Measurements from ENCODE around the gene KATNAL1. TPM values are rescaled to one million over a fixed set of nuclear protein-coding genes. Genes with fewer than 3 reads are reported as not detected.

The KATNAL1 gene
- total and polyA plus RNA-seq, 2 experiments from 2014 or later, result 2.1 to 9.8 TPM

DNA sequence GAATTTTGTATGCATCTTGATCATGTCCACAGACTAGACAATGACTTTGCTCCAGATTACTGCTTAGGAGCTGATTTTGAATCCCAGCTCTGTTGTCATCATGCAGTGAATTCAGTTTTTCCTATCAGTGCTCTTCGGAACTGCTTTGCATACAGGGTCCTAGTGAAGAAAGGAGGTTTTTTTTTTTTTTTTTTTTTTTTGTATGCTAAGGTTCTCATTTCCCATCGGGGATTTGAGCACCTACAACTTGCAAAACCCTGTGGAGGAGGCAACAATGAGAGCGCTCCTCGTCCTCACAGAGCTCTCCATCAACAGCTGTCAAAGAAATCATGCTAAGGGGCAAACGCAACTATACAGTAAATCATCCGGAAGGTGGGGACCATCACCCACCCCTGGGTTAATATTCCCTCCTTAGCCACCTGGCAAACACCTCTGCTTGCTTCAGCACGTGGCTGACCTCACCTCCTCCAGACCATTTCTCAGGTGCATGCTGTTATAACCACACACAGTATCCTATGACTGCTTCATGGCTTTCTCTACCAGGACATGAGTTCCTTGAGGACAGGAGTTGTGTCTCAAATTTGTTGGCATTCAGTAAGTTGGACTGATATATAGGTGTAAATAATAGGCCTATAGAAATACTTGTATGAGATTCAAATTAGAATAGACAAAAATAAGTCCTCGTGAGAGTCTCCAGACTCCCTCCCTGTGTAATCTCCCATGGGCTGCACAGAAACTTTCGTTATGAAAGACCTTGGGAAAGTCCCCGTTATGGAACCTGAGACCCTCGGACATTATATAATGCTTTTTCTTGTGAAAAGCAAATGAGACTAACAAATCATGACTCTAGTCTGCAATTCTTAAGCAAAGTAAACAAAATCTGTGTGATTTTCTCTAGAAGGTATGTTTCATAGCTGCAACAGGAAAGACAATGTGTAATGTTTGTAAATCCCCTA lies 113.8 kb downstream of the KATNAL1 start:
- H3K4me3 ChIP-seq, result no peak overlapping the region
- H3K9me3 ChIP-seq (ENCODE audit: low read depth), result no peaks in the 10 kb centered on the region
- no peak overlapping the region for H3K4me2 ChIP-seq
- H3K79me2 ChIP-seq, result no peaks in the 10 kb centered on the region
- no peaks in the 10 kb centered on the region for H3K4me1 ChIP-seq (ENCODE audit: insufficient read depth)
- WGBS (ENCODE audit: low lambda C conversion rate, missing lambda C conversion rate), result 84% methylated on average over 11 of the region's 11 CpGs
- no peaks in the 10 kb centered on the region for H3K9me2 ChIP-seq (replicated peaks; ENCODE audit: insufficient read depth)
- no peaks in the 10 kb centered on the region for H3K36me3 ChIP-seq (replicated peaks; ENCODE audit: insufficient read depth, low read depth)
- no peak overlapping the region for H3K27ac ChIP-seq
- no peaks in the 10 kb centered on the region for H3K27me3 ChIP-seq
- no peak overlapping the region for H2AFZ ChIP-seq
- H4K20me1 ChIP-seq (ENCODE audit: insufficient read depth, poor library complexity, severe bottlenecking), result no peaks in the 10 kb centered on the region
- DNase-seq (ENCODE audit: low spot score), result no peak
- no peak for TF ChIP-seq EZH2 (IDR thresholded peaks at IDR 0.05; ENCODE audit: borderline replicate concordance)
- no peak for TF ChIP-seq EZH2phosphoT487 (IDR thresholded peaks at IDR 0.05; ENCODE audit: low read depth, severe bottlenecking, unreplicated experiment)
- TF ChIP-seq, protein P1, sequence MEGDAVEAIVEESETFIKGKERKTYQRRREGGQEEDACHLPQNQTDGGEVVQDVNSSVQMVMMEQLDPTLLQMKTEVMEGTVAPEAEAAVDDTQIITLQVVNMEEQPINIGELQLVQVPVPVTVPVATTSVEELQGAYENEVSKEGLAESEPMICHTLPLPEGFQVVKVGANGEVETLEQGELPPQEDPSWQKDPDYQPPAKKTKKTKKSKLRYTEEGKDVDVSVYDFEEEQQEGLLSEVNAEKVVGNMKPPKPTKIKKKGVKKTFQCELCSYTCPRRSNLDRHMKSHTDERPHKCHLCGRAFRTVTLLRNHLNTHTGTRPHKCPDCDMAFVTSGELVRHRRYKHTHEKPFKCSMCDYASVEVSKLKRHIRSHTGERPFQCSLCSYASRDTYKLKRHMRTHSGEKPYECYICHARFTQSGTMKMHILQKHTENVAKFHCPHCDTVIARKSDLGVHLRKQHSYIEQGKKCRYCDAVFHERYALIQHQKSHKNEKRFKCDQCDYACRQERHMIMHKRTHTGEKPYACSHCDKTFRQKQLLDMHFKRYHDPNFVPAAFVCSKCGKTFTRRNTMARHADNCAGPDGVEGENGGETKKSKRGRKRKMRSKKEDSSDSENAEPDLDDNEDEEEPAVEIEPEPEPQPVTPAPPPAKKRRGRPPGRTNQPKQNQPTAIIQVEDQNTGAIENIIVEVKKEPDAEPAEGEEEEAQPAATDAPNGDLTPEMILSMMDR (IDR thresholded peaks at IDR 0.05; ENCODE audit: poor library complexity), result no peak

- Histone ChIP-seq H3K4me2 (no peak overlapping the region), H3K27ac (no peak overlapping the region), H3K4me1 (ENCODE audit: insufficient read depth) (no peaks in the 10 kb centered on the region), H3K9me2 (replicated peaks; ENCODE audit: insufficient read depth) (no peaks in the 10 kb centered on the region), H3K4me3 (no peak overlapping the region), H3K27me3 (no peaks in the 10 kb centered on the region), H3K79me2 (no peaks in the 10 kb centered on the region), H3K36me3 (replicated peaks; ENCODE audit: insufficient read depth, low read depth) (no peaks in the 10 kb centered on the region), H4K20me1 (ENCODE audit: insufficient read depth, poor library complexity, severe bottlenecking) (no peaks in the 10 kb centered on the region), H3K9me3 (ENCODE audit: low read depth) (no peaks in the 10 kb centered on the region), H2AFZ (no peak overlapping the region)
- WGBS (ENCODE audit: low lambda C conversion rate, missing lambda C conversion rate), result 53% methylated on average over 10 of the region's 10 CpGs
- DNase-seq (ENCODE audit: low spot score), result no peak
- TF ChIP-seq, protein P1 (IDR thresholded peaks at IDR 0.05; ENCODE audit: poor library complexity), result no peak
- TF ChIP-seq EZH2 (IDR thresholded peaks at IDR 0.05; ENCODE audit: borderline replicate concordance) (no peak), EZH2phosphoT487 (IDR thresholded peaks at IDR 0.05; ENCODE audit: low read depth, severe bottlenecking, unreplicated experiment) (no peak)
These were observed 114.8 kb downstream of the KATNAL1 start for GRCh38 chr13:30192320-30193093.

DNA sequence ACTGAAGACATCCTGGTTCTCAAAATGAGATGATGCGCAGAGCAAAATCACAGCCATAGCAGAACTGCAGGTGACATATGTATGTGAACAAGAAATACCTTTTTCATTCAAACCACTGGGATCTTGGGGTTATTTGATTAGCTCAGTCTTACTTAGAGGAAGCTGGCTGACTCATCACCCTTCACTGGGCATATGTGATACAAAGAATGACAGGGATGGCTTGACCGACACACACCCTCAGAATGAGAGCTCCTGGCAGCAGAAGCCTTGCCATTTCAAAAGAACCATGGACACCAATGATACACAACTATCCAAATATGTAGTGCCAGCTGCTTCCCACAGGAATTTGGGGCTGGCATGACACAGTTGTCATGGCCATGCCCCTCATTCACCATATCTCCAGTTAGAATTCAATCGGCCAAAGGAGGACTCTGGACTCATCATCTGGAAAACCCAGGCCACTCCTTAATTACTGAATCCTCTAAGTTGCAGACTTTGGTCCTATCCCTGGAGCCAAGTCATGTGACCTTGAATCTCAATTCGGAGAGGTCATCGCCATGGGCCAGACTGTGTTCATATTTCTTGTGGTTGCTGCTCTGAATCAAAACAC lies 115.8 kb downstream of the KATNAL1 start:
- Histone ChIP-seq H3K79me2 (no peaks in the 10 kb centered on the region), H3K4me3 (no peak overlapping the region), H3K27ac (no peak overlapping the region), H2AFZ (no peak overlapping the region), H3K4me2 (no peak overlapping the region), H3K27me3 (no peaks in the 10 kb centered on the region), H4K20me1 (ENCODE audit: insufficient read depth, poor library complexity, severe bottlenecking) (no peaks in the 10 kb centered on the region), H3K9me2 (replicated peaks; ENCODE audit: insufficient read depth) (no peaks in the 10 kb centered on the region), H3K36me3 (replicated peaks; ENCODE audit: insufficient read depth, low read depth) (no peaks in the 10 kb centered on the region), H3K4me1 (ENCODE audit: insufficient read depth) (no peaks in the 10 kb centered on the region), H3K9me3 (ENCODE audit: low read depth) (no peaks in the 10 kb centered on the region)
- TF ChIP-seq EZH2phosphoT487 (IDR thresholded peaks at IDR 0.05; ENCODE audit: low read depth, severe bottlenecking, unreplicated experiment), result no peak
- TF ChIP-seq, protein P1 (IDR thresholded peaks at IDR 0.05; ENCODE audit: poor library complexity), result no peak
- TF ChIP-seq EZH2 (IDR thresholded peaks at IDR 0.05; ENCODE audit: borderline replicate concordance), result no peak
- WGBS (ENCODE audit: low lambda C conversion rate, missing lambda C conversion rate), result 96% methylated on average over 5 of the region's 5 CpGs
- peak; percentile 24 for DNase-seq (ENCODE audit: low spot score)
